H9 (cell line): ENCODE measurements around the gene CHGA. TPM values are rescaled to one million over a fixed set of nuclear protein-coding genes. Genes with fewer than 3 reads are reported as not detected.

Experiments used
- DNase-seq: peaks from one replicate; pipeline ENCODE4 v3.0.0-alpha.2; 2017
- H2AFZ ChIP-seq: one replicate; pipeline ENCODE4 v1.6.1; 2013; ENCODE audit warnings: mild to moderate bottlenecking, low read length, control low read depth, moderate library complexity
- H2AK5ac ChIP-seq: 2 replicates; pipeline ENCODE4 v1.6.1; 2013; ENCODE audit warnings: low read length, control low read depth, mixed read lengths; ENCODE audit not compliant: insufficient read length
- H2BK120ac ChIP-seq: one replicate; pipeline ENCODE4 v1.6.1; 2013; ENCODE audit warnings: low read depth, mild to moderate bottlenecking, low read length, control low read depth, inconsistent platforms; ENCODE audit not compliant: poor library complexity, severe bottlenecking
- H2BK12ac ChIP-seq: 2 replicates; pipeline ENCODE4 v1.6.1; 2013; ENCODE audit warnings: low read length, control low read depth, mixed read lengths, low read depth; ENCODE audit not compliant: insufficient read length
- H2BK15ac ChIP-seq: 2 replicates; pipeline ENCODE4 v1.6.1; 2013; ENCODE audit warnings: low read depth, low read length, control low read depth
- H2BK20ac ChIP-seq: one replicate; pipeline ENCODE4 v1.6.1; 2013; ENCODE audit warnings: low read depth, mild to moderate bottlenecking, low read length, control low read depth, inconsistent platforms; ENCODE audit not compliant: poor library complexity, severe bottlenecking
- H2BK5ac ChIP-seq: 2 replicates; pipeline ENCODE4 v1.6.1; 2013; ENCODE audit warnings: low read length, control low read depth, mixed read lengths; ENCODE audit not compliant: insufficient read length
- H3K14ac ChIP-seq: 2 replicates; pipeline ENCODE4 v1.6.1; 2013; ENCODE audit warnings: low read length, control low read depth; ENCODE audit not compliant: insufficient read depth
- H3K18ac ChIP-seq: 2 replicates; pipeline ENCODE4 v1.6.1; 2013; ENCODE audit warnings: low read depth, mild to moderate bottlenecking, mixed read lengths, low read length, control low read depth; ENCODE audit not compliant: insufficient read length
- H3K23ac ChIP-seq: 2 replicates; pipeline ENCODE4 v1.6.1; 2013; ENCODE audit warnings: low read length, control low read depth, mixed read lengths, low read depth; ENCODE audit not compliant: insufficient read length
- H3K23me2 ChIP-seq: 2 replicates; pipeline ENCODE4 v1.6.1; 2013; ENCODE audit warnings: low read depth, mild to moderate bottlenecking, mixed read lengths, low read length, control low read depth; ENCODE audit not compliant: insufficient read length, poor library complexity, severe bottlenecking
- H3K27ac ChIP-seq: 2 replicates; pipeline ENCODE4 v1.5.1; 2013; ENCODE audit warnings: low read length, control low read depth, mixed read lengths, low read depth; ENCODE audit not compliant: insufficient read length
- H3K27me3 ChIP-seq: 2 replicates; pipeline ENCODE4 v1.6.1; 2013; ENCODE audit warnings: low read length, control low read depth, inconsistent platforms; ENCODE audit not compliant: insufficient read depth
- H3K4ac ChIP-seq: 2 replicates; pipeline ENCODE4 v1.6.1; 2013; ENCODE audit warnings: low read depth, mild to moderate bottlenecking, control low read depth, inconsistent platforms, low read length, moderate library complexity
- H3K4me1 ChIP-seq: 2 replicates; pipeline ENCODE4 v1.6.1; 2013; ENCODE audit warnings: low read length, control low read depth, inconsistent platforms; ENCODE audit not compliant: insufficient read depth
- H3K4me2 ChIP-seq: 2 replicates; pipeline ENCODE4 v1.6.1; 2013; ENCODE audit warnings: low read length, control low read depth, mixed read lengths; ENCODE audit not compliant: insufficient read length, insufficient read depth
- H3K56ac ChIP-seq: 2 replicates; pipeline ENCODE4 v1.6.1; 2013; ENCODE audit warnings: low read depth, mild to moderate bottlenecking, mixed read lengths, low read length, control low read depth; ENCODE audit not compliant: insufficient read length
- H3K79me1 ChIP-seq: 2 replicates; pipeline ENCODE4 v1.6.1; 2013; ENCODE audit warnings: low read depth, mild to moderate bottlenecking, moderate library complexity, low read length, control low read depth, inconsistent platforms; ENCODE audit not compliant: insufficient read depth, poor library complexity, severe bottlenecking
- H3K79me2 ChIP-seq: 2 replicates; pipeline ENCODE4 v1.6.1; 2013; ENCODE audit warnings: low read length, control low read depth, inconsistent platforms; ENCODE audit not compliant: insufficient read depth
- H3K9ac ChIP-seq: 2 replicates; pipeline ENCODE4 v1.6.1; 2013; ENCODE audit warnings: low read length, control low read depth, mixed read lengths; ENCODE audit not compliant: insufficient read length; ENCODE audit errors: extremely low read depth
- H3K9me3 ChIP-seq: one replicate; pipeline ENCODE4 v1.6.1; 2013; ENCODE audit warnings: low read depth, low read length, inconsistent platforms; ENCODE audit not compliant: control insufficient read depth
- H3T11ph ChIP-seq: one replicate; pipeline ENCODE4 v1.6.1; 2013; ENCODE audit warnings: mild to moderate bottlenecking, low read length, control low read depth, inconsistent platforms
- H4K20me1 ChIP-seq: one replicate; pipeline ENCODE4 v1.6.1; 2013; ENCODE audit not compliant: control insufficient read depth, insufficient read length, insufficient read depth
- H4K5ac ChIP-seq: 2 replicates; pipeline ENCODE4 v1.6.1; 2013; ENCODE audit warnings: low read depth, mild to moderate bottlenecking, mixed read lengths, low read length, control low read depth; ENCODE audit not compliant: insufficient read length
- H4K8ac ChIP-seq: replicated peaks from 2 replicates; pipeline ENCODE4 v1.6.1; 2013; ENCODE audit warnings: low read length, control low read depth, mixed read lengths, low read depth; ENCODE audit not compliant: insufficient read length
- H4K91ac ChIP-seq: 2 replicates; pipeline ENCODE4 v1.6.1; 2013; ENCODE audit warnings: low read depth, mild to moderate bottlenecking, moderate library complexity, mixed read lengths, low read length, control low read depth; ENCODE audit not compliant: insufficient read length
- H3K27ac Mint-ChIP-seq, 3 experiments: 2 replicates in 2 of 3; 3 replicates in 1 of 3; pipeline ENCODE4 v1.8.0; 2020 to 2021; ENCODE audit warnings: mixed read lengths in 3 of 3, mild to moderate bottlenecking in 1 of 3, moderate library complexity in 1 of 3
- H3K27me3 Mint-ChIP-seq: 2 replicates; pipeline ENCODE4 v1.8.0; 2021; ENCODE audit warnings: low read depth, mild to moderate bottlenecking, moderate library complexity, mixed read lengths
- H3K36me3 Mint-ChIP-seq, 3 experiments: 2 replicates in 2 of 3; 3 replicates in 1 of 3; pipeline ENCODE4 v1.8.0; 2020 to 2021; ENCODE audit warnings: low read depth in 3 of 3, mixed read lengths in 3 of 3; ENCODE audit not compliant: insufficient read depth in 1 of 3
- H3K4me1 Mint-ChIP-seq, 2 experiments: 2 replicates each; pipeline ENCODE4 v1.8.0; 2020; ENCODE audit warnings: mixed read lengths in 2 of 2
- H3K4me3 Mint-ChIP-seq, 2 experiments: 2 replicates in 1 of 2; 3 replicates in 1 of 2; pipeline ENCODE4 v1.8.0; 2020 to 2021; ENCODE audit warnings: mild to moderate bottlenecking in 2 of 2, mixed read lengths in 2 of 2, moderate library complexity in 1 of 2
- H3K9me3 Mint-ChIP-seq, 2 experiments: 2 replicates in 1 of 2; 3 replicates in 1 of 2; pipeline ENCODE4 v1.8.0; 2020; ENCODE audit warnings: mild to moderate bottlenecking in 2 of 2, mixed read lengths in 2 of 2, moderate library complexity in 1 of 2
- CTCF ChIP-seq: fragments of 200-600 bp; sonication (generic); conservative IDR thresholded peaks from 3 replicates; pipeline ENCODE4 v1.8.0; 2021; ENCODE audit warnings: antibody characterized with exemption, mild to moderate bottlenecking
- WGBS: extraction: QIAGEN DNeasy Blood & Tissue Kit; methylation state at CpG from one replicate; pipeline ENCODE4 v1.1.7; 2013; ENCODE audit warnings: missing lambda C conversion rate, low lambda C conversion rate, mixed read lengths; ENCODE audit not compliant: insufficient read length; ENCODE audit errors: extremely low coverage; 5-methylcytosine and 5-hydroxymethylcytosine counted together
- total RNA-seq: library from RNA; stranded (reverse); gene quantifications from 2 replicates; pipeline ENCODE4 v1.2.1, GENCODE V29; 2021

CHGA gene
- total RNA-seq, 1 experiment from 2014 or later, result 6.7 TPM

DNA sequence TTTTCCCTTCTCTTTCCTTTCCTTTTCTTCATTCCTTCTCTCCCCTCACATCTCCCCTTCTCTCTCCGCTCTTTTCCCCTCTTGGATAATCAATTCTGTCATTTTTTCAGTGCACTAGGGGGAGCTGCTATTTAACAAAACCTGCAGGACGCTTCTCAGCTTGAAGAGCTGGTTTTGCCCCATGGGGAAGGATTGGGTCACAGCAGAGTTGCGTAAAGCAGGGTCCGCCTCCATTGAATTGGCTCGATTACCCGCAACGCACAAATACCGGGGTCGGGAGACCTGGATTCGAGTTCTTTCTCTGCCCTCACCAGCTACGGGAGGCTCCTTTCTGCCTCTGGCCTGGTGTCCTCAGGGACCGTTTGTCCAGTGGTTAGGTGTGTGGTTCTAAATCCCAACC, 42.1 kb upstream of the CHGA start:
- H2BK120ac ChIP-seq, result no peak overlapping the region
- no peak overlapping the region for H3K9ac ChIP-seq
- no peak overlapping the region for H3K4ac ChIP-seq
- no peaks in the 10 kb centered on the region for H4K20me1 ChIP-seq
- Mint-ChIP-seq H3K9me3 (peaks cover 0 to 3% of the 10 kb centered on the region in 2 experiments; a peak in 2 of 5 replicates), H3K36me3 (no peaks in the 10 kb centered on the region), H3K27me3 (peaks cover 10% of the 10 kb centered on the region), H3K4me1 (peaks cover 17 to 21% of the 10 kb centered on the region in 2 experiments), H3K27ac (peak overlapping the region in 1 of 3 experiments; percentile 8; a peak in 1 of 7 replicates), H3K4me3 (no peak overlapping the region)
- no peak overlapping the region for H2BK20ac ChIP-seq
- H4K91ac ChIP-seq, result no peak overlapping the region
- TF ChIP-seq CTCF, result peak; percentile 67
- peak overlapping the region; percentile 10 for H3K4me2 ChIP-seq
- H4K5ac ChIP-seq, result no peak overlapping the region
- no peaks in the 10 kb centered on the region for H3K79me2 ChIP-seq
- no peak overlapping the region for H2BK15ac ChIP-seq
- no peaks in the 10 kb centered on the region for H3K27me3 ChIP-seq
- no peak overlapping the region for H3K23ac ChIP-seq
- no peaks in the 10 kb centered on the region for H3K79me1 ChIP-seq
- 100% methylated on average over 1 of the region's 12 CpGs for WGBS
- no peak overlapping the region for H2BK5ac ChIP-seq
- no peak overlapping the region for H3K27ac ChIP-seq
- H3K23me2 ChIP-seq, result no peaks in the 10 kb centered on the region
- peak; percentile 69 for DNase-seq
- H3K9me3 ChIP-seq, result no peaks in the 10 kb centered on the region
- no peak overlapping the region for H3K56ac ChIP-seq
- no peak overlapping the region for H3K14ac ChIP-seq
- H3K4me1 ChIP-seq, result peaks cover 7% of the 10 kb centered on the region; the same call in 1 of the 2 replicates
- no peak overlapping the region for H2AK5ac ChIP-seq
- no peak overlapping the region for H2AFZ ChIP-seq
- no peak overlapping the region for H3T11ph ChIP-seq
- no peak overlapping the region for H2BK12ac ChIP-seq
- no peak overlapping the region for H3K18ac ChIP-seq
- no peak overlapping the region for H4K8ac ChIP-seq
